Lower lobe of right lung (tissue), 2 donors: ENCODE measurements around the gene NR2F1-AS1. TPM values are rescaled to one million over a fixed set of nuclear protein-coding genes. Genes with fewer than 3 reads are reported as not detected.

ENCODE experiments used
- ATAC-seq, 2 donors: fragments of 200-7000 bp; cut with Tn5 transposase; one replicate each; pipeline ENCODE4 v1.9.1; 2020 to 2022; ENCODE audit warnings: mild to moderate bottlenecking in 2 of 2, moderate library complexity in 2 of 2
- DNase-seq: peaks from one replicate; pipeline ENCODE4 v3.0.0-alpha.2; 2020
- H3K27ac ChIP-seq: fragments of 200-600 bp; one replicate; pipeline ENCODE4 v1.8.0; 2022
- H3K27me3 ChIP-seq: fragments of 200-600 bp; one replicate; pipeline ENCODE4 v1.8.0; 2022; ENCODE audit warnings: low read depth
- H3K36me3 ChIP-seq: fragments of 200-600 bp; one replicate; pipeline ENCODE4 v1.8.0; 2022; ENCODE audit warnings: mild to moderate bottlenecking
- H3K4me1 ChIP-seq: fragments of 200-600 bp; one replicate; pipeline ENCODE4 v1.8.0; 2022
- H3K4me3 ChIP-seq: fragments of 200-600 bp; one replicate; pipeline ENCODE4 v1.8.0; 2022; ENCODE audit warnings: mild to moderate bottlenecking
- H3K9me3 ChIP-seq: fragments of 200-600 bp; one replicate; pipeline ENCODE4 v1.8.0; 2022
- intact Hi-C: fragments of 100-400 bp; cut with DNase I; formaldehyde crosslinking; loops from one replicate; pipeline ENCODE4 v1.11.0; 2022
- total RNA-seq: library from RNA; stranded (reverse); fragmentation: NEBNext Ultra II Directional; extraction: Animal tissue kit (Norgen Biotek cat#: 25700); gene quantifications from one replicate; pipeline ENCODE4 v1.2.1, GENCODE V29; 2021
- TF ChIP-seq, protein P1 (sequence below): fragments of 200-600 bp; IDR thresholded peaks from one replicate; pipeline ENCODE4 v1.8.0; 2022; ENCODE audit warnings: antibody characterized with exemption, mild to moderate bottlenecking
- donor health status: DM: no; HTN: yes; CAD: no; lungs with severe emphysema.

The NR2F1-AS1 gene
- total RNA-seq, 1 donor from 2014 or later: 11.1 TPM

DNA sequence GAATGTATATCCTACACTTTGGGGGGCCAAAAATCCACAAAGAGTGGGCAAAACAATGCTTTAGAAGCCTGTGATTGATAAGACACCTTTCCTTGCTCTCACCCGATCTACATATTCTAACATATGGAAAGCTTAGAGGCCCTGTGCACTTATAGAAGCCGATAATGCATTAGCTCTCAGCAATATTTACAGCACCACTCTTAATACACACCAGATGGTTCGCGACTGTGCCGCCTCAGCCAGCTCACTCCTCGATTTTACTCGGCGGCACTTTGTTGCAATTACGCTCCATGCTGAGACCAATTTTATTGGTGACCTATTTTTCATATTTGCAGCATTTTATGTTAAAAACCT lies 20.8 kb upstream of the NR2F1-AS1 start:
- DNase-seq: no peak
- Histone ChIP-seq H3K4me3 (peak overlapping the region; percentile 30), H3K27ac (peak overlapping the region; percentile 64), H3K9me3 (no peaks in the 10 kb centered on the region), H3K4me1 (peaks cover 11% of the 10 kb centered on the region), H3K27me3 (peaks cover 94% of the 10 kb centered on the region), H3K36me3 (no peaks in the 10 kb centered on the region)
- intact Hi-C loops: loop anchor here (10.0 kb wide), 1 partner anchor 203 kb away; no protein-coding TSS in a partner anchor
- TF ChIP-seq, protein P1, sequence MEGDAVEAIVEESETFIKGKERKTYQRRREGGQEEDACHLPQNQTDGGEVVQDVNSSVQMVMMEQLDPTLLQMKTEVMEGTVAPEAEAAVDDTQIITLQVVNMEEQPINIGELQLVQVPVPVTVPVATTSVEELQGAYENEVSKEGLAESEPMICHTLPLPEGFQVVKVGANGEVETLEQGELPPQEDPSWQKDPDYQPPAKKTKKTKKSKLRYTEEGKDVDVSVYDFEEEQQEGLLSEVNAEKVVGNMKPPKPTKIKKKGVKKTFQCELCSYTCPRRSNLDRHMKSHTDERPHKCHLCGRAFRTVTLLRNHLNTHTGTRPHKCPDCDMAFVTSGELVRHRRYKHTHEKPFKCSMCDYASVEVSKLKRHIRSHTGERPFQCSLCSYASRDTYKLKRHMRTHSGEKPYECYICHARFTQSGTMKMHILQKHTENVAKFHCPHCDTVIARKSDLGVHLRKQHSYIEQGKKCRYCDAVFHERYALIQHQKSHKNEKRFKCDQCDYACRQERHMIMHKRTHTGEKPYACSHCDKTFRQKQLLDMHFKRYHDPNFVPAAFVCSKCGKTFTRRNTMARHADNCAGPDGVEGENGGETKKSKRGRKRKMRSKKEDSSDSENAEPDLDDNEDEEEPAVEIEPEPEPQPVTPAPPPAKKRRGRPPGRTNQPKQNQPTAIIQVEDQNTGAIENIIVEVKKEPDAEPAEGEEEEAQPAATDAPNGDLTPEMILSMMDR: no peak
- ATAC-seq: no peak

DNA sequence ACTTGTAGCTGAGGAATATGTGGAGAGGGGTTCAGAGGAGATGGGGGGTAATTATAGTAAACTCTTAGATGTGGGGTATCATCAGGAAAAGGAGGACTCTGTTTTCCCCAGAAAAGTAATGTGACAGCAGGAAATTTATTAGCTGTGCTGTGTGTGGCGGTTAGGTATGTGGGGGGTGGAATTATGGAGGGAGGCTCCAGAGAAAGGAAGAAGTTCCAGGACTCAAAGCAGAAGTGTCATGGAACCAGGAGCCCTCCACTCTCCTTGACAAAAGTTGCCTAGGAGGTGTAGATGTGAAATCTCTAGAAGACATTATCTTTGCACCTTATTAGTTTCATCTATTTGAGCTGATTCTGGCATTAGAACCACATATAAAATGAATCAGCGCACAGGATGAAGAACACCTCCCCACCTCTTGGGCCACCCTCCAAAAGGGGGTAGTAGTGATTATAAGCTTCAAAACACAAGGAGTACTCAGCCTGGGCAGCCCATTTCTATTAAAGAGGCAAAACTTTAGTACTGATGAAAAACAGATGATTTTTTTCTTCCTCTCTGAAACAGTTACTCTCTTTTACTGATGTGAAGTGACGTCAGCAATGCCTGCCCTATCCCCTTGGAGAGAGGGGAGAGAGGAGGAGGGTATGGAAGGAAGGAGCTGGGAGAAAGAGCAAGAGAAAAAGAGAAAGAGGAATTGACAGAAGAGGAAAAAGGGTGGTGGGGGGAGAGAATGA lies 20.2 kb upstream of the NR2F1-AS1 start:
- Histone ChIP-seq H3K4me3 (peak overlapping the region; percentile 30), H3K4me1 (peaks cover 16% of the 10 kb centered on the region), H3K36me3 (no peaks in the 10 kb centered on the region), H3K27me3 (peaks cover 96% of the 10 kb centered on the region), H3K27ac (peak overlapping the region; percentile 65), H3K9me3 (no peaks in the 10 kb centered on the region)
- TF ChIP-seq, protein P1: no peak
- DNase-seq (no peak), ATAC-seq (peak; percentile 36 to 46)
- intact Hi-C loops: loop anchor here (10.0 kb wide), 1 partner anchor 204 kb away; no protein-coding TSS in a partner anchor

DNA sequence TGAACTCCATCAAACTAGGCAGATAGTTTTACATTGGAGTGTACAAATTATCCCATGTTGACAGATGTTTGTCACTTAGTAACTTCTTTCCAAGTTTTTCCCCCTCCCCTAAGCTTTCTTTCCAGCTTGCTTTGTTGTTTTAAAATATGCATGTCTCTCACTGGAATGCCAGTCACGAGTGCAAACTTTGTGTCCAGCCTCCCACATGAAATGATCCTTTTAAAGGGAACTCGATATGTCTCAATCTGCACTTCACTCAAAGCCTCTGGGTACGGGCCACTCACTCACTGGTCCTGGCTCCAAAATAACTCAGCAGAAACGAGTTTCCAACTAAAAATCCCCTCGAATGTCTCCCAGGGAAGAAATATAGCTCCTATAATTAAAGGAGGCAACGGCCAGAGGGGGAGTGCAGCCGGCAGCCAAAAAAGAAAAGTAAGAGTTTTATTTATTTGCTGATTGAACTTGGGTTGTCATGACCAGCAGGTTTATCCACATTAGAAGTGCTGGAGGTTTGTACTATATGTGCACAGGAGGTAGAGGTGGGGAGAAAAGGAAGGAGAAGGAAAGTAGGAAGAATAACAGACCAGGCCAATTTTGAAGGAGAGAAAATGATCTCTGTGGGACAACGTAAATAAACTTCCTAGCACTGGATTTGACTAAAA lies 19.5 kb upstream of the NR2F1-AS1 start:
- TF ChIP-seq, protein P1: no peak
- intact Hi-C loops: loop anchor here (10.0 kb wide), 1 partner anchor 204 kb away; no protein-coding TSS in a partner anchor
- no peak for ATAC-seq
- no peak for DNase-seq
- Histone ChIP-seq H3K9me3 (no peaks in the 10 kb centered on the region), H3K4me3 (peak overlapping the region; percentile 30), H3K4me1 (peaks cover 16% of the 10 kb centered on the region), H3K36me3 (no peaks in the 10 kb centered on the region), H3K27ac (peak overlapping the region; percentile 65), H3K27me3 (peaks cover 100% of the 10 kb centered on the region)

DNA sequence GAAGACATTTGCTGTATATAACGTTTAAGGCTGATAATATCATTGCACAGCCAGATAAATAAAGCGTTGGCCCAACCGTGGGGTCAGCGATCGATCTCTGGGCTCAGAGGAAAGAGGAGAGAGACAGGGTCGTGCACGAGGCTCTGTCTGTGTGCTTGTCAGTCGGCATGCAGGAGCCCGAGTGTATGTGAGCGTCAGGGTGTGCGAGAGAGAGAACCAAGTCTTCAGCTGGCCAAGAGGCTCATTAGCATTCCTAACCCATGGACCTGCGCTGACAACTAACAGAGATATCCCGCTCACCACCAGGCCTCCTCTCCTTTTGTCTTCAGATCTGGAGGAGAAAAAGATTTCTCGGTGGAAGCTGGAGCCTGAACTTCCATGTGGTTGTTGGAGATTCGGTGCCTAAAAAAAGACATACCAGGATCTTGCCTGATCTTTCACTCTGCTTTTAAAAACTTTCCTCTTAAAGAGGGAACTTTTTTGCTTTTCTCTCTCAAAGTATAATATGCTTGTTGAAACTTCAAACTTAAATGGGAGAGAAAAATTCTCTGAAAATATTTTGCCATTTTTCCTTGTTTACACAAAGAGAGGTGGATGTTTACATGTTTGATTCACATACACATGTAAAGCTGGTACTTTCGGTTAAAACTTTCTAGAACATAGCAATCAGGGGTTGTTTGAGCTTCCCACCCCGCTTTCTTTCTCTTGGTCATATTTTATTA lies 18.5 kb upstream of the NR2F1-AS1 start:
- Histone ChIP-seq H3K27me3 (peaks cover 100% of the 10 kb centered on the region), H3K9me3 (no peaks in the 10 kb centered on the region), H3K4me1 (peaks cover 16% of the 10 kb centered on the region), H3K36me3 (no peaks in the 10 kb centered on the region), H3K4me3 (no peak overlapping the region), H3K27ac (peak overlapping the region; percentile 2)
- TF ChIP-seq, protein P1: no peak
- intact Hi-C loops: loop anchor here (10.0 kb wide), 1 partner anchor 205 kb away; no protein-coding TSS in a partner anchor
- DNase-seq (no peak), ATAC-seq (no peak)

DNA sequence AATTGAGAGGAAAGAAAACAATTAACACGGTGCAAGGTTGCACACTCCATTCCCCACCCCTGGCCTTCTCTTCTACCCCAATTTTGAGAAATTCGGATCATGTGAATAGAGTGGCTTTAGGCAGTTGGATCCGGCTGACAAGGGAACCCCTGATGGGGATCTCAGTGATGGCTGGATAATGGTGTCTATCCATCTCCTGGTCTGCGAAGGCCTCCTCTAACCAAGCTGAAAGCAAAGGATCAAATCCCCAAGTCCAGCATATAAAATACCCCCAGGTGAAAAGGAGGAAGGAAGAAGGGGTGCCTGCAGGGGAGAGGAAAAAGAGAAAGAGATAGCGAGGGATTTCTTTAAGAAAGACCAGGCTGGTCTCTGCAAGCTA lies 18.0 kb upstream of the NR2F1-AS1 start:
- DNase-seq (no peak), ATAC-seq (no peak)
- H3K27me3 ChIP-seq: peaks cover 100% of the 10 kb centered on the region
- H3K4me1 ChIP-seq: peaks cover 16% of the 10 kb centered on the region
- TF ChIP-seq, protein P1: no peak
- no peaks in the 10 kb centered on the region for H3K9me3 ChIP-seq
- no peaks in the 10 kb centered on the region for H3K36me3 ChIP-seq
- peak overlapping the region; percentile 2 for H3K27ac ChIP-seq
- H3K4me3 ChIP-seq: no peak overlapping the region
- intact Hi-C loops: no loop called here
